SU-DHL-6 (cell line): ENCODE measurements around the gene GOLGA3.

Experiments used
- EZH2phosphoT487 ChIP-seq: fragments of 200-600 bp; sonication (generic), shearing (Covaris generic); conservative IDR thresholded peaks from 2 replicates; pipeline ENCODE4 v1.6.1; 2018; ENCODE audit warnings: mild to moderate bottlenecking, antibody characterized with exemption, low read length, moderate library complexity, mixed read lengths
- TF ChIP-seq, protein P1 (sequence below): fragments of 200-600 bp; sonication (generic); IDR thresholded peaks from one replicate; pipeline ENCODE4 v1.5.1; 2017; ENCODE audit warnings: antibody characterized with exemption, mild to moderate bottlenecking, low read length, moderate library complexity; ENCODE audit not compliant: insufficient read depth, poor library complexity, severe bottlenecking

DNA sequence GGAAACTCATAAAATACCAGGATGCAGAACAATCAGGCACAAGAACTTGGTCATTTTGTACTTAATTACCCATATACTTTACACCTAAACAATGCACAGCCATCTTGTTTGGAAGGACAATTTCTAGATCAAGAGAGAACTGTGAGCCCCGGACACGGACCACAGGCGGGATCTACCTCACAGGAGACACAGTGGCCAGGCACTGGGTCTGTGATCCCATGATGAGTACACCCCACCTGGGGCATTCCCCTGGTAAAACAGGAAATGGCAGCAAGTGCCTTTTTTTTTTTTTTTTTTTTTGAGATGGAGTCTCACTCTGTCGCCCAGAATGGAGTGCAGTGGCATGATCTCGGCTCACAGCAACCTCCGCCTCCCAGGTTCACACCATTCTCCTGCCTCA is 15.2 kb downstream of the GOLGA3 start:
- TF ChIP-seq, protein P1, sequence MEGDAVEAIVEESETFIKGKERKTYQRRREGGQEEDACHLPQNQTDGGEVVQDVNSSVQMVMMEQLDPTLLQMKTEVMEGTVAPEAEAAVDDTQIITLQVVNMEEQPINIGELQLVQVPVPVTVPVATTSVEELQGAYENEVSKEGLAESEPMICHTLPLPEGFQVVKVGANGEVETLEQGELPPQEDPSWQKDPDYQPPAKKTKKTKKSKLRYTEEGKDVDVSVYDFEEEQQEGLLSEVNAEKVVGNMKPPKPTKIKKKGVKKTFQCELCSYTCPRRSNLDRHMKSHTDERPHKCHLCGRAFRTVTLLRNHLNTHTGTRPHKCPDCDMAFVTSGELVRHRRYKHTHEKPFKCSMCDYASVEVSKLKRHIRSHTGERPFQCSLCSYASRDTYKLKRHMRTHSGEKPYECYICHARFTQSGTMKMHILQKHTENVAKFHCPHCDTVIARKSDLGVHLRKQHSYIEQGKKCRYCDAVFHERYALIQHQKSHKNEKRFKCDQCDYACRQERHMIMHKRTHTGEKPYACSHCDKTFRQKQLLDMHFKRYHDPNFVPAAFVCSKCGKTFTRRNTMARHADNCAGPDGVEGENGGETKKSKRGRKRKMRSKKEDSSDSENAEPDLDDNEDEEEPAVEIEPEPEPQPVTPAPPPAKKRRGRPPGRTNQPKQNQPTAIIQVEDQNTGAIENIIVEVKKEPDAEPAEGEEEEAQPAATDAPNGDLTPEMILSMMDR = no peak
- no peak for TF ChIP-seq EZH2phosphoT487
